Lung (tissue), 12 donors: ENCODE data around the gene C21orf58. TPM values are rescaled to one million over a fixed set of nuclear protein-coding genes. Genes with fewer than 3 reads are reported as not detected.

Experiments
- ATAC-seq: fragments of 200-7000 bp; cut with Tn5 transposase; one replicate; pipeline ENCODE4 v1.9.1; 2020; ENCODE audit warnings: moderate number of reproducible peaks; ENCODE audit not compliant: insufficient read depth, low FRiP score
- DNase-seq, 3 donors: peaks; one replicate each; pipeline ENCODE4 v3.0.0-alpha.2; 2013 to 2017
- H3K27ac ChIP-seq, 2 donors: one replicate each; pipeline ENCODE4 v1.5.1; 2013; ENCODE audit warnings: mild to moderate bottlenecking in 2 of 2, moderate library complexity in 2 of 2, control low read depth in 1 of 2, inconsistent platforms in 1 of 2, low read depth in 1 of 2, low read length in 1 of 2
- H3K27me3 ChIP-seq, 3 donors: one replicate each; pipeline ENCODE4 v1.5.1; 2013; ENCODE audit warnings: low read length in 2 of 3; ENCODE audit not compliant: control insufficient read depth in 3 of 3, insufficient read depth in 3 of 3
- H3K36me3 ChIP-seq, 4 donors: one replicate each; pipeline ENCODE4 v1.5.1; 2013; ENCODE audit warnings: low read length in 4 of 4, mild to moderate bottlenecking in 1 of 4, moderate library complexity in 1 of 4; ENCODE audit not compliant: control insufficient read depth in 4 of 4, insufficient read depth in 4 of 4
- H3K4me1 ChIP-seq, 5 donors: one replicate each; pipeline ENCODE4 v1.5.1; 2013; ENCODE audit warnings: low read length in 5 of 5, mild to moderate bottlenecking in 2 of 5, moderate library complexity in 1 of 5; ENCODE audit not compliant: control insufficient read depth in 5 of 5, insufficient read depth in 5 of 5
- H3K4me3 ChIP-seq: one replicate; pipeline ENCODE4 v1.5.1; 2013; ENCODE audit warnings: mild to moderate bottlenecking, control low read depth, moderate library complexity
- H3K9ac ChIP-seq, 2 donors: one replicate each; pipeline ENCODE4 v1.5.1; 2013; ENCODE audit warnings: low read length in 2 of 2, control low read depth in 1 of 2; ENCODE audit not compliant: insufficient read depth in 1 of 2
- H3K9me3 ChIP-seq, 4 donors: one replicate each; pipeline ENCODE4 v1.5.1; 2013; ENCODE audit warnings: low read length in 3 of 4, mild to moderate bottlenecking in 1 of 4, moderate library complexity in 1 of 4; ENCODE audit not compliant: control insufficient read depth in 4 of 4, insufficient read depth in 3 of 4
- CTCF ChIP-seq: IDR thresholded peaks from 2 replicates; pipeline ENCODE4 v1.5.1; 2012; ENCODE audit warnings: mild to moderate bottlenecking; ENCODE audit errors: control extremely low read depth, extremely low read depth
- WGBS, 2 donors: extraction: QIAGEN DNeasy Blood & Tissue Kit; methylation state at CpG; one replicate each; pipeline ENCODE4 v1.1.7; 2013; 5-methylcytosine and 5-hydroxymethylcytosine counted together
- polyA plus RNA-seq, 2 donors: library from polyadenylated mRNA; stranded (reverse); fragments of 200-250 nt; gene quantifications; one replicate each; pipeline ENCODE4 v1.2.1, GENCODE V29; 2013
- total RNA-seq, 2 donors: library from RNA; depleted of rRNA in 1 of 2; stranded (reverse); fragments of >200 nt in 1 of 2; gene quantifications; one replicate each; pipeline ENCODE4 v1.2.1, GENCODE V29; 2014 to 2021
- donor health status: control.
- donor health status: control.
- donor health status: Bipolar disorder and iron deficiency.
- donor health status: healthy.
- donor health status: DM: yes; HTN: yes; CAD: no.

The C21orf58 gene
- total and polyA plus RNA-seq, 4 donors, result 4.8 to 20.8 (median 8.9) TPM

DNA sequence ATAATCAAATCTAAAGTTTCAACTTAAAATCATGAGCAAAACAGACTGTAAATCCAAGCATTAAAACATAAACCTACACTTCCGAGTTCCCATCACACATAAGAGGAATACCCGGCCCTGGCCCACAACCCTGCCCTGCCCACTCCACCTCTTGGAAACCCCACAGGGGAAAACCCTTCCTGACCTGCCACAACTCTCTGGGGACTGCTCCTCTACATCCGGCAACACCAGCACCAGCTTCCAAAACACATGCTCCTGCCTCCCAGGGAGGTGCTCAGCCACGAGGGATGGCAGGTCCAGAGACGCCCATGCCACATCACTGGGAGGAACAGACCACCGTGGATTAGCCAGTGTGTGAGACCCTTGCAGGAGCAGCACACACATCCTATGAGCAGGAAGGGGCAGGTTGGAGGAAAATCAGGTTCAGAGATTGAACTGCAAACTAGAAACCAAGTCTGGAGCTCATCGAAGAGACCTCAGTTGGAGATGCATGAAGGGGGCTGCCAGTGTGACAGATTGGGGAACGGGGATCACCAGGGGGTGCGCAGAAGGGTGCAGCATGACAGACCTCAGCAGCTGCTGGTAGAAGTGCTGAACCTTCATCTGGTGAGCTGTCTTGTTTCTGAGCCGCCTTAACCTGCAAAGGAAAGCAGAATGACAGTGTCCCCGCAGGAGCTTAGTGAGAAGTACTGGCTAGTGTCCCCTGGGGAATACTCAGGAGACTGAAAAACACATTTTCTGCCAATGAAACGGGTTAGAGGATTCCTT, 69.3 kb downstream of the C21orf58 start:
- Histone ChIP-seq H3K27me3 (no peaks in the 10 kb centered on the region), H3K9ac (no peak overlapping the region), H3K9me3 (no peaks in the 10 kb centered on the region), H3K4me1 (no peaks in the 10 kb centered on the region), H3K27ac (no peak overlapping the region), H3K4me3 (no peak overlapping the region), H3K36me3 (peaks cover 32 to 64% (median 55%) of the 10 kb centered on the region in 4 donors)
- no peak for DNase-seq
- no peak for ATAC-seq
- TF ChIP-seq CTCF, result no peak
- 72 to 87% methylated on average over 12 of the region's 12 CpGs for WGBS, 2 donors

- ATAC-seq (no peak), DNase-seq (no peak)
- Histone ChIP-seq H3K4me1 (no peaks in the 10 kb centered on the region), H3K27me3 (no peaks in the 10 kb centered on the region), H3K27ac (no peak overlapping the region), H3K4me3 (no peak overlapping the region), H3K9me3 (no peaks in the 10 kb centered on the region), H3K36me3 (peaks cover 32 to 60% (median 52%) of the 10 kb centered on the region in 4 donors), H3K9ac (no peak overlapping the region)
- 53 to 66% methylated on average over 8 of the region's 8 CpGs for WGBS, 2 donors
- TF ChIP-seq CTCF, result no peak
These were observed 70.0 kb downstream of the C21orf58 start for GRCh38 chr21:46253610-46254124.

DNA sequence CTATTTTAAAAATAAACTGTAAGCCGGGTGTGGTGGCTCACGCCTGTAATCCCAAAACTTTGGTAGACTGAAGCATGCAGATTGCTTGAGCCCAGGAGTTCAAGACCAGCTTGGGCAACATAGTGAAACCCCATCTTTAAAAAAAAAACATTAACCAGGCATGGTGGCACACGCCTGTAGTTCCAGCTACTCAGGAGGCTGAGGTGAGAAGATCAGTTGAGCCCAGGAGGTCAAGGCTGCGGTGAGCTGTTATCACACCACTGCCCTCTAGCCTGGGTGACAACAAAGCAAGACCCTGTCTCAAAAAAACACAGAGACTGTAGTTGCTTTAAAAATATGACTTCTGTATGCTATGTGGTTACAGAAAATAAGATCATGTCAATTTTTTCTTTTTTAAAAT, 70.8 kb downstream of the C21orf58 start:
- Histone ChIP-seq H3K4me3 (no peak overlapping the region), H3K27ac (no peak overlapping the region), H3K4me1 (no peaks in the 10 kb centered on the region), H3K9ac (no peak overlapping the region), H3K9me3 (peaks cover 0 to 3% (median 0%) of the 10 kb centered on the region in 4 donors), H3K36me3 (peaks cover 33 to 57% (median 50%) of the 10 kb centered on the region in 4 donors), H3K27me3 (no peaks in the 10 kb centered on the region)
- no peak for TF ChIP-seq CTCF
- 93 to 94% methylated on average over 4 of the region's 4 CpGs for WGBS, 2 donors
- no peak for DNase-seq
- no peak for ATAC-seq

Other genes with a start within 250 kb of the C21orf58 start
- 100 to 1,000 TPM; 350 to 466 TPM for gene COL6A2, start 225.8 kb downstream of the C21orf58 start, total RNA-seq
- gene COL6A2, start 225.8 kb downstream of the C21orf58 start, polyA plus RNA-seq, result 100 to 1,000 TPM; 192 to 234 TPM
- gene FTCD, start 168.3 kb downstream of the C21orf58 start, total RNA-seq, result under 1 TPM; 0.26 to 0.43 TPM
- gene FTCD, start 168.3 kb downstream of the C21orf58 start, polyA plus RNA-seq, result under 1 TPM; 0.03 to 0.14 TPM
- 10 to 100 TPM; 10.6 to 15.6 TPM for gene SPATC1L, start 139.4 kb downstream of the C21orf58 start, total RNA-seq
- 10 to 100 TPM in 1 of 2 donors, 1 to 10 TPM in 1; 6.6 to 11.3 TPM for gene SPATC1L, start 139.4 kb downstream of the C21orf58 start, polyA plus RNA-seq
- gene LSS, start 95.1 kb downstream of the C21orf58 start, total RNA-seq, result 100 to 1,000 TPM; 110 to 152 TPM
- gene LSS, start 95.1 kb downstream of the C21orf58 start, polyA plus RNA-seq, result 10 to 100 TPM; 54.6 to 88.0 TPM
- gene MCM3AP, start 38.3 kb downstream of the C21orf58 start, total RNA-seq, result 100 to 1,000 TPM; 114 TPM
- gene MCM3AP, start 38.3 kb downstream of the C21orf58 start, polyA plus RNA-seq, result 10 to 100 TPM; 40.7 to 43.8 TPM
- 10 to 100 TPM; 12.7 to 17.4 TPM for gene YBEY, start 37.5 kb downstream of the C21orf58 start, total RNA-seq
- 10 to 100 TPM in 1 of 2 donors, 1 to 10 TPM in 1; 7.6 to 32.1 TPM for gene YBEY, start 37.5 kb downstream of the C21orf58 start, polyA plus RNA-seq
- 10 to 100 TPM; 26.8 to 37.2 TPM for gene PCNT, start 286 bp upstream of the C21orf58 start, total RNA-seq
- gene PCNT, start 286 bp upstream of the C21orf58 start, polyA plus RNA-seq, result 10 to 100 TPM in 1 of 2 donors, 1 to 10 TPM in 1; 9.8 to 10.3 TPM
- gene DIP2A, start 135.0 kb upstream of the C21orf58 start, total RNA-seq, result 10 to 100 TPM; 32.6 to 71.4 TPM
- 10 to 100 TPM; 15.5 to 24.8 TPM for gene DIP2A, start 135.0 kb upstream of the C21orf58 start, polyA plus RNA-seq